Erythroblast (primary cell): ENCODE measurements around the gene TSPAN3.

Experiments
- GATA1 ChIP-seq: IDR thresholded peaks from 2 replicates; pipeline ENCODE4 v1.6.1; 2011; ENCODE audit warnings: low read depth, mild to moderate bottlenecking, control low read depth, low read length, moderate library complexity
- POLR2A ChIP-seq: IDR thresholded peaks from 2 replicates; pipeline ENCODE4 v1.6.1; 2011; ENCODE audit warnings: mild to moderate bottlenecking, low read length

DNA sequence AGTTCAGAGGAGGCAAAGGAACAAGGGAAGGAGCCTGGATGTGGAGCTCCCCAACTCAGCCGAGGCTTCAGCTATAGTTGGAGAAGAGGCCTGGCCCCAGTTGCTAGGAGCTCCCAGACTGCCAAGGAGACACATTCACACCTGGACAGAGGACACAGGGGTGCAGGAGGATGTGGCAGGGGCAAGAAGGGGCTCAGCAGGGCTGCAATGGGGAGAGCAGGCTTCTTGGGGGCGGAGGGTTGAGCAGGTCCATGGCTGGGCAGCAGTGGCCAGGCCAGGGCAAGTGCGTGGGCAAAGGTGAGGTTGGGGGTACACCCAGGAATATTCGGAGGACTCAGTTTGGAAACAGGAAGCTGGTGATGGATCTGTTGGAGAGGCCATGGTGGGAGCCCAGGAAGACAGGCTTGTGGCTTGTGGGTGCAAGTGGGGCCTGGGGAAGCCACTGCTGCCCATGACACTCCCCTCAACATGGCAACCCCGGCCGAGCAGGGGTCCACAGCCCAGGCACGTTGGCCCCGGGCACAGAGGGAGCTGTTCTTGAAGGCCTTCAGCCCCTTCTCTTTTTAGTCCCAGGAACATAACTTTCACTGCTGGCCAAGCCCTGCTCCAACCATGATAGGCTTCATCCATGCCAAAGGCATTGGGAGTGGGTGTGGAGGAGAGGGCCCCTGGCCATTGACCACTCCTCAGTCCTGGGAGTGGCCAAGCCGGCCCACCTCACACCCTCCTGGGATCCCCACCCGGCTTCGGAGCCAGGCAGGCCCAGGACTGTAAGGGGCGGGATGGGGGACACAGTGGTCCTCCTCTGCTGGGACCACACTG, 33.3 kb downstream of the TSPAN3 start:
- TF ChIP-seq POLR2A, result no peak
- TF ChIP-seq GATA1, result no peak
